Measurements from ENCODE around the gene PARP4.
"Not testable (repeated sequence)": the region's sequence is repeated elsewhere in the genome, so short reads cannot be mapped to it uniquely, and the experiment has no call there.

The PARP4 gene

DNA sequence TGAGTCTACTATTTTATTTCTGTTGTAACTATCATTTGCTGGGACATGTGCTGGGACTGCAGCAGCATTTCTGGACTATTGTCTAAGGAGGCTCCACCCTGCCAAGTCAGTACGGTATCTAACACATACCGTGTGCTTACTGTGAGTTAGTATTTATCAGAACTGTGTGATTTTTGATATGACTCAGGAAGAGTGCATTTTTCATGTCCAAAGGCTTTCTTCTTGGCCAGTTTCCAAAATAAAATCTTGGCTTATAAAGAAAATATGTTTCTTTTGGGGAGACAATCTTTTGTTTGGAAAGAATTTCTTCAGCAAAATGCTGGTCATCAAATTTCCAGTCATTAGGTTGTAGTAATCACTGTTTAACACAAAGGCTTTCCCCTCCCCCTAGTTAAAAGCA is 11.6 kb downstream of the PARP4 start:
- H3K4me2 ChIP-seq = no peak overlapping the region

DNA sequence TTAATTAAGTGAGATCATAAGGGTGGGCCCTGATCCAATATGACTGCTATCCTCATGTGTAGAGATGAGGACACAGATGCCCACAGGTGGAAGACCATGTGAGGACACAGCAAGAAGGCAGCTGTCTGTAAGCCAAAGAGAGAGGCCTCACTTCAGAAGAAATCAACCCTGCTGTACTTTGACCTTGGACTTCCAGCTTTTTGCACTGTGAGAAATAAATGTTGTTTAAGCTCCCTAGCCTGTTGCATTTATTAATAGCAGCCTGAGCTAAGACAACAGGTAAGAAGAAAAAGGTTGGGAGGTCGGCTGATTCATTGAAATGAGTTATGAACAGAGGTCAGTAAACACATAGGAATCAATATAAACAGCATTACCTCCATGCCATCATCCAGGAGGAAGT is 14.8 kb downstream of the PARP4 start:
- H4K20me1 ChIP-seq (ENCODE audit: insufficient read depth) = no peaks in the 10 kb centered on the region
- no peak overlapping the region for H3K4me2 ChIP-seq
- no peak overlapping the region for H2AFZ ChIP-seq (ENCODE audit: low read depth)
- no peak overlapping the region for H3K9ac ChIP-seq
- H3K27ac ChIP-seq = no peak overlapping the region
- H3K79me2 ChIP-seq (ENCODE audit: insufficient read depth, low read depth) = no peaks in the 10 kb centered on the region
- H3K27me3 ChIP-seq (ENCODE audit: insufficient read depth, low read depth) = no peaks in the 10 kb centered on the region
- no peak overlapping the region for H3K4me3 ChIP-seq (IDR thresholded peaks at IDR 0.05; ENCODE audit: insufficient read depth, low read depth, low read length)
- H3K36me3 ChIP-seq (ENCODE audit: insufficient read depth) = no peaks in the 10 kb centered on the region
- TF ChIP-seq, protein P1, sequence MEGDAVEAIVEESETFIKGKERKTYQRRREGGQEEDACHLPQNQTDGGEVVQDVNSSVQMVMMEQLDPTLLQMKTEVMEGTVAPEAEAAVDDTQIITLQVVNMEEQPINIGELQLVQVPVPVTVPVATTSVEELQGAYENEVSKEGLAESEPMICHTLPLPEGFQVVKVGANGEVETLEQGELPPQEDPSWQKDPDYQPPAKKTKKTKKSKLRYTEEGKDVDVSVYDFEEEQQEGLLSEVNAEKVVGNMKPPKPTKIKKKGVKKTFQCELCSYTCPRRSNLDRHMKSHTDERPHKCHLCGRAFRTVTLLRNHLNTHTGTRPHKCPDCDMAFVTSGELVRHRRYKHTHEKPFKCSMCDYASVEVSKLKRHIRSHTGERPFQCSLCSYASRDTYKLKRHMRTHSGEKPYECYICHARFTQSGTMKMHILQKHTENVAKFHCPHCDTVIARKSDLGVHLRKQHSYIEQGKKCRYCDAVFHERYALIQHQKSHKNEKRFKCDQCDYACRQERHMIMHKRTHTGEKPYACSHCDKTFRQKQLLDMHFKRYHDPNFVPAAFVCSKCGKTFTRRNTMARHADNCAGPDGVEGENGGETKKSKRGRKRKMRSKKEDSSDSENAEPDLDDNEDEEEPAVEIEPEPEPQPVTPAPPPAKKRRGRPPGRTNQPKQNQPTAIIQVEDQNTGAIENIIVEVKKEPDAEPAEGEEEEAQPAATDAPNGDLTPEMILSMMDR (conservative IDR thresholded peaks at IDR 0.05; ENCODE audit: low read depth, low read length) = no peak
- no peaks in the 10 kb centered on the region for H3K4me1 ChIP-seq (ENCODE audit: low read depth, poor library complexity, severe bottlenecking)

More for the DNA sequence above, 11.6 kb downstream of the PARP4 start:
- H2AFZ ChIP-seq (ENCODE audit: low read depth) = no peak overlapping the region
- no peaks in the 10 kb centered on the region for H4K20me1 ChIP-seq (ENCODE audit: insufficient read depth)
- no peaks in the 10 kb centered on the region for H3K27me3 ChIP-seq (ENCODE audit: insufficient read depth, low read depth)
- H3K79me2 ChIP-seq (ENCODE audit: insufficient read depth, low read depth) = no peaks in the 10 kb centered on the region
- no peaks in the 10 kb centered on the region for H3K36me3 ChIP-seq (ENCODE audit: insufficient read depth)
- TF ChIP-seq, protein P1 (conservative IDR thresholded peaks at IDR 0.05; ENCODE audit: low read depth, low read length) = no peak
- H3K27ac ChIP-seq = no peak overlapping the region
- H3K9ac ChIP-seq = no peak overlapping the region
- no peaks in the 10 kb centered on the region for H3K4me1 ChIP-seq (ENCODE audit: low read depth, poor library complexity, severe bottlenecking)
- no peak overlapping the region for H3K4me3 ChIP-seq (IDR thresholded peaks at IDR 0.05; ENCODE audit: insufficient read depth, low read depth, low read length)

DNA sequence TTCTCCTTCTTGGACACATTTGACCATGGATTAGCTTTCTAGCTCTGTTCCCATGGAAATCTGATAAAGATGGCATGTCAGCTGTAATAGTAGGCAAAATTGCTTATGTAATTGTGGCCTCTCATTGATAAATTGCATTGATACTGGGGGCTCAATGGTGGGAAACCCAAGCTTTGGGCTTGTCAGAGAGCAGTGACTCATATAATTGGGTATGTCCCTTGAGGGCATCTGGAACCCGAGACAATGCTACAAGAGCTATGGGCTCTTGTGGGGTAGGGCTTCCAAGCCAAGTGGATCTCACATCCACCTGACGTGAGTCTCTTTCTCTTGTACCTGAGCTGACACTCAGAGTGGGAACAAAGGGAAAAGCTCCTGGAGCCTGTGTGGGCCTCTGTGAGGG is 16.3 kb downstream of the PARP4 start:
- not testable (repeated sequence) for H3K27me3 ChIP-seq (ENCODE audit: insufficient read depth, low read depth); H3K9ac ChIP-seq; H3K4me3 ChIP-seq (IDR thresholded peaks at IDR 0.05; ENCODE audit: insufficient read depth, low read depth, low read length); H3K4me1 ChIP-seq (ENCODE audit: low read depth, poor library complexity, severe bottlenecking); H2AFZ ChIP-seq (ENCODE audit: low read depth); H3K27ac ChIP-seq; H3K4me2 ChIP-seq; H3K79me2 ChIP-seq (ENCODE audit: insufficient read depth, low read depth); H4K20me1 ChIP-seq (ENCODE audit: insufficient read depth); H3K36me3 ChIP-seq (ENCODE audit: insufficient read depth)

DNA sequence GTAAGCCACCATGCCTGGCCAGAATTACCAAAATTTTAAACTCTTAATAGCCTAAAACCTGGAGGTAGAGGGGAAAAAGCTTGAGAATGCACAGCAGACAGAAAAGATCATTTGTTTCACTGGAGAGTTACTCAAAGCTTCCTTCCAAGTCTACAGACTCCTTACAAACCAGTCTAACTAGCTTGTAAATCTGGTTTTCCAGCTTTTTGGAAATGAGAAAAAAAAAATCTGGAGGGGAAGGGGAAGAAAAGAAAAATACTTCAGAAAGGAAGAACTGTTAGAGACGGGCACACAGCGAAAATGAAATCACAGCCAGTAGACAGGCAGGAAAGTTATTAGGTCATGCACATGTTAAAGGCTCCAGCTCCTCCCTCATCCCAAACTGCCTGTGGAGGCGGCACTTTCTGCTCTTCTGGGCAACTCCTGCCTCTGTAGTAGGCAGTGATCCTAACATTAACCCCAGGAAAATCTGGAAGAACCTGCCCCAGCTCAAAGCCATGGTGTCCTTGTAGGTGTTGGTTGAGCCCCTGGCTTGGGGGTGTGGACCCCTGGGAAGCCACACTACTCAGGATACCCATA is 17.3 kb downstream of the PARP4 start:
- no peak overlapping the region for H3K4me3 ChIP-seq (IDR thresholded peaks at IDR 0.05; ENCODE audit: insufficient read depth, low read depth, low read length)
- no peaks in the 10 kb centered on the region for H3K4me1 ChIP-seq (ENCODE audit: low read depth, poor library complexity, severe bottlenecking)
- no peaks in the 10 kb centered on the region for H4K20me1 ChIP-seq (ENCODE audit: insufficient read depth)
- H3K27me3 ChIP-seq (ENCODE audit: insufficient read depth, low read depth) = no peaks in the 10 kb centered on the region
- no peak overlapping the region for H3K4me2 ChIP-seq
- no peaks in the 10 kb centered on the region for H3K79me2 ChIP-seq (ENCODE audit: insufficient read depth, low read depth)
- H2AFZ ChIP-seq (ENCODE audit: low read depth) = no peak overlapping the region
- no peak overlapping the region for H3K9ac ChIP-seq
- no peaks in the 10 kb centered on the region for H3K36me3 ChIP-seq (ENCODE audit: insufficient read depth)
- H3K27ac ChIP-seq = no peak overlapping the region
- TF ChIP-seq, protein P1 (conservative IDR thresholded peaks at IDR 0.05; ENCODE audit: low read depth, low read length) = no peak

DNA sequence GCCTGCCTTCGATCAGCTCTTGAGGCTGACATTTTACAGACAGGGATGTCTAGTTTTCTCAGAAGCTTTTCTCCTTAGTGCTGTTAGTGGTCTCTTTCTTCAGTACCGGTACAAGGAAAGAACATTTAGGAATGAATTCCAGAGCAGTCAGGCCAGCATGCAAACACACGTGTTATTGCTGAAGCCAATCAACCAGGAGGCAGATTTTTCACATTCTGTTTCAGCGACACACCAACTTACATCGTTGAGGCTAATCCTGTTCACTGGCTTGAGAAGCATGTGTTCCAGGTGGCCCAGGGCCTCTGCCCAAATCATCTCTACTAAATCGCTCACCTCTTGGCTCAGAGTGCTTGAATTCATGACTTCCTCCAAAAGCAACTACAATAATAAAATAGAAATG is 19.2 kb downstream of the PARP4 start:
- no peaks in the 10 kb centered on the region for H3K27me3 ChIP-seq (ENCODE audit: insufficient read depth, low read depth)
- H3K4me2 ChIP-seq = no peak overlapping the region
- no peak overlapping the region for H3K9ac ChIP-seq
- TF ChIP-seq, protein P1 (conservative IDR thresholded peaks at IDR 0.05; ENCODE audit: low read depth, low read length) = no peak
- H3K36me3 ChIP-seq (ENCODE audit: insufficient read depth) = no peaks in the 10 kb centered on the region
- H3K4me1 ChIP-seq (ENCODE audit: low read depth, poor library complexity, severe bottlenecking) = no peaks in the 10 kb centered on the region
- H4K20me1 ChIP-seq (ENCODE audit: insufficient read depth) = no peaks in the 10 kb centered on the region
- no peaks in the 10 kb centered on the region for H3K79me2 ChIP-seq (ENCODE audit: insufficient read depth, low read depth)
- no peak overlapping the region for H2AFZ ChIP-seq (ENCODE audit: low read depth)
- H3K4me3 ChIP-seq (IDR thresholded peaks at IDR 0.05; ENCODE audit: insufficient read depth, low read depth, low read length) = no peak overlapping the region
- no peak overlapping the region for H3K27ac ChIP-seq

Data from KMS-11 (cell line).